Panc1 (cell line): Measurements from ENCODE around the gene UPF1.
"Not testable (repeated sequence)": the region's sequence is repeated elsewhere in the genome, so short reads cannot be mapped to it uniquely, and the experiment has no call there.

Experiments used
- POLR2AphosphoS5 ChIP-seq: IDR thresholded peaks from 2 replicates; pipeline ENCODE4 v1.6.1; 2012; ENCODE audit warnings: mild to moderate bottlenecking, low read depth, low read length, moderate library complexity
- SIN3A ChIP-seq: IDR thresholded peaks from 2 replicates; pipeline ENCODE4 v1.6.1; 2012; ENCODE audit warnings: low read depth, mild to moderate bottlenecking, low read length, moderate library complexity, borderline replicate concordance; ENCODE audit not compliant: insufficient read depth
- TF ChIP-seq, protein P1 (sequence below): fragments of 450-650 bp; IDR thresholded peaks from 2 replicates; pipeline ENCODE4 v1.5.1; 2017; ENCODE audit warnings: mild to moderate bottlenecking
- TF ChIP-seq, protein P2 (sequence below), 2 experiments: IDR thresholded peaks; 2 replicates each; pipeline ENCODE4 v1.6.1; 2011 to 2012; ENCODE audit warnings: low read depth in 2 of 2, control low read depth in 1 of 2, low read length in 1 of 2, mild to moderate bottlenecking in 1 of 2, moderate library complexity in 1 of 2; ENCODE audit not compliant: insufficient read depth in 1 of 2

DNA sequence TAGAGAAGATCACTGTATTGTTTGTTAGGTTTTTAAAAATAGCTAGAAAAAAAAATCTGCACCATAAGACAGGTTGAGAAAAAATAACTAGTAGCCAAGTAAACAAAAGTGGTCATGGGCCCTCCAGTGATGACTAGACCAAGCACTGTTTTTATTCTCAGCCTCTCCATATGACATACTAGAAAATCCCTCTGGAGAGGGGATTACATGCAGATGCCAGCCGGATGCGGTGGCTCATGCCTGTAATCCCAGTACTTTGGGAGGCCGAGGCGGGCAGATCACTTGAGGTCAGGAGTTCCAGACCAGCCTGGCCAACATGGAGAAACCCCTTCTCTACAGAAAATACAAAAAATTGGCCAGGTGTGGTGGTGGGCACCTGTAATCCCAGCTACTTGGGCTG is 15.1 kb upstream of the UPF1 start:
- TF ChIP-seq POLR2AphosphoS5, SIN3A: not testable (repeated sequence)
- TF ChIP-seq, protein P1, sequence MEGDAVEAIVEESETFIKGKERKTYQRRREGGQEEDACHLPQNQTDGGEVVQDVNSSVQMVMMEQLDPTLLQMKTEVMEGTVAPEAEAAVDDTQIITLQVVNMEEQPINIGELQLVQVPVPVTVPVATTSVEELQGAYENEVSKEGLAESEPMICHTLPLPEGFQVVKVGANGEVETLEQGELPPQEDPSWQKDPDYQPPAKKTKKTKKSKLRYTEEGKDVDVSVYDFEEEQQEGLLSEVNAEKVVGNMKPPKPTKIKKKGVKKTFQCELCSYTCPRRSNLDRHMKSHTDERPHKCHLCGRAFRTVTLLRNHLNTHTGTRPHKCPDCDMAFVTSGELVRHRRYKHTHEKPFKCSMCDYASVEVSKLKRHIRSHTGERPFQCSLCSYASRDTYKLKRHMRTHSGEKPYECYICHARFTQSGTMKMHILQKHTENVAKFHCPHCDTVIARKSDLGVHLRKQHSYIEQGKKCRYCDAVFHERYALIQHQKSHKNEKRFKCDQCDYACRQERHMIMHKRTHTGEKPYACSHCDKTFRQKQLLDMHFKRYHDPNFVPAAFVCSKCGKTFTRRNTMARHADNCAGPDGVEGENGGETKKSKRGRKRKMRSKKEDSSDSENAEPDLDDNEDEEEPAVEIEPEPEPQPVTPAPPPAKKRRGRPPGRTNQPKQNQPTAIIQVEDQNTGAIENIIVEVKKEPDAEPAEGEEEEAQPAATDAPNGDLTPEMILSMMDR = not testable (repeated sequence)
- TF ChIP-seq, protein P2, sequence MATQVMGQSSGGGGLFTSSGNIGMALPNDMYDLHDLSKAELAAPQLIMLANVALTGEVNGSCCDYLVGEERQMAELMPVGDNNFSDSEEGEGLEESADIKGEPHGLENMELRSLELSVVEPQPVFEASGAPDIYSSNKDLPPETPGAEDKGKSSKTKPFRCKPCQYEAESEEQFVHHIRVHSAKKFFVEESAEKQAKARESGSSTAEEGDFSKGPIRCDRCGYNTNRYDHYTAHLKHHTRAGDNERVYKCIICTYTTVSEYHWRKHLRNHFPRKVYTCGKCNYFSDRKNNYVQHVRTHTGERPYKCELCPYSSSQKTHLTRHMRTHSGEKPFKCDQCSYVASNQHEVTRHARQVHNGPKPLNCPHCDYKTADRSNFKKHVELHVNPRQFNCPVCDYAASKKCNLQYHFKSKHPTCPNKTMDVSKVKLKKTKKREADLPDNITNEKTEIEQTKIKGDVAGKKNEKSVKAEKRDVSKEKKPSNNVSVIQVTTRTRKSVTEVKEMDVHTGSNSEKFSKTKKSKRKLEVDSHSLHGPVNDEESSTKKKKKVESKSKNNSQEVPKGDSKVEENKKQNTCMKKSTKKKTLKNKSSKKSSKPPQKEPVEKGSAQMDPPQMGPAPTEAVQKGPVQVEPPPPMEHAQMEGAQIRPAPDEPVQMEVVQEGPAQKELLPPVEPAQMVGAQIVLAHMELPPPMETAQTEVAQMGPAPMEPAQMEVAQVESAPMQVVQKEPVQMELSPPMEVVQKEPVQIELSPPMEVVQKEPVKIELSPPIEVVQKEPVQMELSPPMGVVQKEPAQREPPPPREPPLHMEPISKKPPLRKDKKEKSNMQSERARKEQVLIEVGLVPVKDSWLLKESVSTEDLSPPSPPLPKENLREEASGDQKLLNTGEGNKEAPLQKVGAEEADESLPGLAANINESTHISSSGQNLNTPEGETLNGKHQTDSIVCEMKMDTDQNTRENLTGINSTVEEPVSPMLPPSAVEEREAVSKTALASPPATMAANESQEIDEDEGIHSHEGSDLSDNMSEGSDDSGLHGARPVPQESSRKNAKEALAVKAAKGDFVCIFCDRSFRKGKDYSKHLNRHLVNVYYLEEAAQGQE (IDR thresholded peaks at IDR 0.05; ENCODE audit: insufficient read depth in 1 of 2, low read depth in 2 of 2, low read length in 1 of 2) = not testable (repeated sequence)
